Tibial nerve (tissue), 4 donors: ENCODE data around the gene FGF1. TPM values are rescaled to one million over a fixed set of nuclear protein-coding genes. Genes with fewer than 3 reads are reported as not detected.

Source experiments
- DNase-seq, 2 donors: peaks; one replicate each; pipeline ENCODE4 v3.0.0-alpha.2; 2019; ENCODE audit warnings: low spot score in 2 of 2
- H3K27ac ChIP-seq, 4 donors: fragments of 200-600 bp; sonication (generic) in 3 of 4; one replicate each; pipeline ENCODE4 v1.5.1; 2017 to 2019; ENCODE audit warnings: mild to moderate bottlenecking in 1 of 4
- H3K27me3 ChIP-seq, 2 donors: fragments of 200-600 bp; sonication (generic) in 1 of 2; one replicate each; pipeline versions ENCODE4 v1.5.1 to v1.6.0; 2017 to 2019
- H3K36me3 ChIP-seq, 3 donors: fragments of 200-600 bp; sonication (generic); one replicate each; pipeline ENCODE4 v1.5.1; 2018 to 2019
- H3K4me1 ChIP-seq, 4 donors: fragments of 200-600 bp; sonication (generic) in 3 of 4; one replicate each; pipeline ENCODE4 v1.5.1; 2017 to 2019
- H3K4me3 ChIP-seq, 4 donors: fragments of 200-600 bp; sonication (generic) in 3 of 4; one replicate each; pipeline ENCODE4 v1.5.1; 2017 to 2019; ENCODE audit warnings: mild to moderate bottlenecking in 1 of 4, moderate library complexity in 1 of 4
- H3K9me3 ChIP-seq, 4 donors: fragments of 200-600 bp; sonication (generic) in 3 of 4; one replicate each; pipeline ENCODE4 v1.5.1; 2017 to 2019
- EP300 ChIP-seq, 2 donors: sonication (generic); formaldehyde crosslinking; IDR thresholded peaks; one replicate each; pipeline ENCODE4 v1.6.1; 2017; ENCODE audit warnings: antibody characterized with exemption in 2 of 2, mild to moderate bottlenecking in 1 of 2
- POLR2A ChIP-seq, 2 donors: fragments of 450-650 bp; IDR thresholded peaks; one replicate each; pipeline ENCODE4 v1.6.1; 2017; ENCODE audit warnings: antibody characterized with exemption in 2 of 2, mild to moderate bottlenecking in 2 of 2, moderate library complexity in 2 of 2
- WGBS, 2 donors: methylation state at CpG; one replicate each; pipeline ENCODE4 v1.1.5; 2018; 5-methylcytosine and 5-hydroxymethylcytosine counted together
- total RNA-seq, 4 donors: library from RNA; depleted of rRNA; stranded (reverse); fragments of >200 nt; gene quantifications; one replicate each; pipeline ENCODE4 v1.1.0, GENCODE V29; 2016
- TF ChIP-seq, protein P1 (sequence below), 5 experiments: fragments of 200-600 bp in 3 of 5; fragments of 450-650 bp in 2 of 5; sonication (generic) in 3 of 5; IDR thresholded peaks; one replicate each; pipeline ENCODE4 v1.5.1; 2016 to 2019; ENCODE audit warnings: antibody characterized with exemption in 5 of 5, mild to moderate bottlenecking in 3 of 5, moderate library complexity in 2 of 5

Gene FGF1
- total RNA-seq, 4 donors from 2014 or later = 38.1 to 131 (median 115) TPM

DNA sequence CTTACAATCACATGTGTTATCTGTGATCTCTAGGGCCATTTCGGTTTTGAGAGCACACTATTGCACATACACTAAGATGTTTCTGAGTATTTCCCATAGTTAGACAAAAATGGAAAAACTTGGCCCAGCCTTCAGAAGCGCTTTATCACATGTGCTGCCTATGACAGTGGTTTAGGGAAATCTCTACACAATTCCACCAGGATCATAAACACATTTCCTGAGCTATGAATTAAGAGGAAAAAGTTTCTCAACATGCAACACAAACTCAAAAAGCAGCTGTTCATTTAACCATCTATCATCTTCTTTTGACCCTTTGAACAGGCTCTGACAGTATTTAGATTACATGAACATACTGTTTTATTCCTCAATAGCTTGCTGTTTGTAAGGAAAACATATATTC lies 15.1 kb downstream of the FGF1 start:
- H3K4me1 ChIP-seq = peaks cover 0 to 40% (median 23%) of the 10 kb centered on the region in 4 donors
- no peak for DNase-seq
- H3K36me3 ChIP-seq = no peaks in the 10 kb centered on the region
- H3K9me3 ChIP-seq = no peaks in the 10 kb centered on the region
- no peaks in the 10 kb centered on the region for H3K27me3 ChIP-seq
- peak overlapping the region in 2 of 4 donors; percentile 44 to 58 for H3K27ac ChIP-seq
- whole genome bisulfite sequencing, 2 donors = 64 to 83% methylated on average over 2 of the region's 2 CpGs
- no peak for TF ChIP-seq POLR2A (IDR thresholded peaks at IDR 0.05)
- no peak for TF ChIP-seq EP300 (IDR thresholded peaks at IDR 0.05)
- TF ChIP-seq, protein P1, sequence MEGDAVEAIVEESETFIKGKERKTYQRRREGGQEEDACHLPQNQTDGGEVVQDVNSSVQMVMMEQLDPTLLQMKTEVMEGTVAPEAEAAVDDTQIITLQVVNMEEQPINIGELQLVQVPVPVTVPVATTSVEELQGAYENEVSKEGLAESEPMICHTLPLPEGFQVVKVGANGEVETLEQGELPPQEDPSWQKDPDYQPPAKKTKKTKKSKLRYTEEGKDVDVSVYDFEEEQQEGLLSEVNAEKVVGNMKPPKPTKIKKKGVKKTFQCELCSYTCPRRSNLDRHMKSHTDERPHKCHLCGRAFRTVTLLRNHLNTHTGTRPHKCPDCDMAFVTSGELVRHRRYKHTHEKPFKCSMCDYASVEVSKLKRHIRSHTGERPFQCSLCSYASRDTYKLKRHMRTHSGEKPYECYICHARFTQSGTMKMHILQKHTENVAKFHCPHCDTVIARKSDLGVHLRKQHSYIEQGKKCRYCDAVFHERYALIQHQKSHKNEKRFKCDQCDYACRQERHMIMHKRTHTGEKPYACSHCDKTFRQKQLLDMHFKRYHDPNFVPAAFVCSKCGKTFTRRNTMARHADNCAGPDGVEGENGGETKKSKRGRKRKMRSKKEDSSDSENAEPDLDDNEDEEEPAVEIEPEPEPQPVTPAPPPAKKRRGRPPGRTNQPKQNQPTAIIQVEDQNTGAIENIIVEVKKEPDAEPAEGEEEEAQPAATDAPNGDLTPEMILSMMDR (IDR thresholded peaks at IDR 0.05) = no peak
- no peak overlapping the region for H3K4me3 ChIP-seq

DNA sequence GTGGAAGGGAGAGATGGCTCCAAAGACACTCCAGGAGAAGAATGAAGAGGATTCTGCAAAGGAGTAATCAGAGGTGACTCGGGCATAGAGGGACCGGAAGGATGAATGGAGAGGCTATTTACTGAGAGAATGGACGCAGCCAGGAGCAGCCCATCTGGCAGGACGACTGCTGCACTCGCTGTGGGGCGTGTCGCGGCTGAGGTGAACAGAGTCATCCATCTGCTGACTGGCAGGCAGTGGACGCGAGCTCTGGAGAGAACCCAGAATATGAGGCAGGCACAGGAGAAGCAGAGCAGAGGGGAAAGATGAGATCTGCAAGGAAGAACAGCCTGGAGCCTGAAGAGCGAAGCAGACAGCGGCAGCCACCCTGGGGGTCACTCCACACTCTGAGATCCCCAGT lies 16.4 kb downstream of the FGF1 start:
- WGBS, 2 donors = 57 to 71% methylated on average over 12 of the region's 12 CpGs
- H3K4me3 ChIP-seq = no peak overlapping the region
- peaks cover 0 to 35% (median 15%) of the 10 kb centered on the region in 4 donors for H3K4me1 ChIP-seq
- no peaks in the 10 kb centered on the region for H3K27me3 ChIP-seq
- DNase-seq = no peak
- no peak overlapping the region for H3K27ac ChIP-seq
- no peaks in the 10 kb centered on the region for H3K9me3 ChIP-seq
- H3K36me3 ChIP-seq = no peaks in the 10 kb centered on the region
- TF ChIP-seq, protein P1 (IDR thresholded peaks at IDR 0.05) = no peak
- no peak for TF ChIP-seq EP300 (IDR thresholded peaks at IDR 0.05)
- TF ChIP-seq POLR2A (IDR thresholded peaks at IDR 0.05) = no peak

DNA sequence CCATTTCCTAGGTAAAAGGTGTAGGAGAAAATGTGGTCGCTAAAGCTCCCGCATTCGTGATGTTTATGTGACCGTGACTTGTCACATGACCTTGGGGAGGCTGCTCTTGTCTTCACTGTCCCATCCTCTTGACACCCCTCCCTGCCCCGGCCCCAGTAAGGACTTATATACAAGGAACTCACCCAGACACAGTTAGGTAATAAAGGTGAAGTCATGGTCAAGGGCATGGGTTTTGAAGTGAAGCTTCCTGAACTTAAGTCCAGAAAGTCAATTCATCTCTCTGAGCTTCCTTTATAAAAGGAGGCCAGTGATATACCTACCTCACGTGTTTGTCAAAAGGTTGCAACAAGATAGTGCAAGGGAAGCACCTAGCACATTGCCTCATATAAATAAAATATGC lies 17.6 kb downstream of the FGF1 start:
- WGBS, 2 donors = 93 to 95% methylated on average over 6 of the region's 6 CpGs
- Histone ChIP-seq H3K36me3 (no peaks in the 10 kb centered on the region), H3K4me1 (peaks cover 0 to 25% (median 10%) of the 10 kb centered on the region in 4 donors), H3K4me3 (no peak overlapping the region), H3K27ac (no peak overlapping the region), H3K9me3 (no peaks in the 10 kb centered on the region), H3K27me3 (no peaks in the 10 kb centered on the region)
- TF ChIP-seq, protein P1 (IDR thresholded peaks at IDR 0.05) = no peak
- no peak for TF ChIP-seq POLR2A (IDR thresholded peaks at IDR 0.05)
- TF ChIP-seq EP300 (IDR thresholded peaks at IDR 0.05) = no peak
- no peak for DNase-seq

DNA sequence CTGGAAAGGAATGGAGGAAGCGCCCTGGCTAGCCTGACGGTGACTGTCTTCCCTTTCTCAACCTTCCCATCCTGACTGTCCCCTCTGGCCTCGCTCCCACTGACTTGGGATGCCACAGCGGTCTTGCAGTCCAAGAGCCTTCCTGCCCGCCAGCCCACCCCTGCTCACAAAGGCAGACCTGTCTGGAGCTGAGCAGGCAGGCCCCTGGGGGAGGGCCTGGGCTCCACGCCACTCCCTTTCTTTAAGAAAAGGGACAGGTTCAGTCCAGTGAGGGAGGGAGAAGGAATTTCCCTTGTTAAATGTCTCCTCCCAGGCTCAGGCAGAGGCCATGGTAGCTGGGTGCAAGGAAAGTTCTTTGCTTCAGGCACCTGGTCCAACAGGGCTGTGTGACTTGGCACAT lies 18.1 kb downstream of the FGF1 start:
- 77 to 83% methylated on average over 6 of the region's 6 CpGs for WGBS, 2 donors
- DNase-seq = no peak
- Histone ChIP-seq H3K4me3 (no peak overlapping the region), H3K27me3 (no peaks in the 10 kb centered on the region), H3K4me1 (peaks cover 0 to 25% (median 13%) of the 10 kb centered on the region in 4 donors), H3K36me3 (no peaks in the 10 kb centered on the region), H3K27ac (peak overlapping the region in 1 of 4 donors; percentile 23), H3K9me3 (no peaks in the 10 kb centered on the region)
- no peak for TF ChIP-seq EP300 (IDR thresholded peaks at IDR 0.05)

DNA sequence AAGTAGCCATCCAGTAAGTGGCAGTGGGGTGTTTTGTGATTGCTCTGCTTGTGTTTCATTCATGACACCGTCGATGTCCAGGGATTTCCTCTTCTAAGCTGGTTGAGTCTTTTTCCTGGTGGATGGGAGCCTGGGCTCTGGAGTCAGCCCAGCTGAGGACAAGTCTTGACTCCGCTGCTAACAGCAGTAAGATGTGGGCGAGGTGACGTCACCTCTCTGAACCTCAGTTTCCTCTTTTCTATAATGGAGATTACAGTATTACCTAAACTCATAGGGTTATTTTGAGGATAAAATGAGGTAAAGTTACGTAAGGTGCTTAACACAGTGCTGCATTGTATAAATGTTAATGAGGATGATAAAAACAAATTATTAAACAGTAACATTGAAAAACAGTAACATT lies 21.3 kb downstream of the FGF1 start:
- WGBS, 2 donors = 85 to 88% methylated on average over 6 of the region's 6 CpGs
- DNase-seq = no peak
- peaks cover 0 to 23% (median 5%) of the 10 kb centered on the region in 4 donors for H3K4me1 ChIP-seq
- no peaks in the 10 kb centered on the region for H3K27me3 ChIP-seq
- no peaks in the 10 kb centered on the region for H3K9me3 ChIP-seq
- H3K27ac ChIP-seq = no peak overlapping the region
- H3K36me3 ChIP-seq = no peaks in the 10 kb centered on the region
- TF ChIP-seq, protein P1 (IDR thresholded peaks at IDR 0.05) = no peak
- TF ChIP-seq POLR2A (IDR thresholded peaks at IDR 0.05) (no peak), EP300 (IDR thresholded peaks at IDR 0.05) (no peak)
- no peak overlapping the region for H3K4me3 ChIP-seq

DNA sequence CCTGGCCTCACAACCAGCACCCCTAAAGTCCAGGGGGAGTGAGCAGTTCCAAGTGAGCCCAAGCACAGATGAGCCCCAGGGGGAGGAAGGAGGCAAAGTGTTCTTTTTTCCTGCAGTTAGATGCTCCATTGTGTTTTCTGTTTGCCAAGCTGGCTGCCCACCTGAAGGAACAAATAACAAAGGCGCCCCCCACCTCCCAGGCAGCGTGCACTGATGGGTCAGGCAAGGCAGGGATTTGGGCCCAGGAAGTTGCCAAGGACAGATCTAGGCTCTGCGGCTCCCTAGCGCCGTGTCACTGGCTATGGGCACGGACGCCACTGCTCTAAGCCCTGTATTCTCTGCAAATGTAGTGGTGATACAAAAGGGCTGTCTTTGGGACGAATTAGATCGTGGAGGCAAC lies 21.8 kb downstream of the FGF1 start:
- Histone ChIP-seq H3K9me3 (no peaks in the 10 kb centered on the region), H3K27ac (peak overlapping the region in 1 of 4 donors; percentile 33), H3K36me3 (no peaks in the 10 kb centered on the region), H3K4me3 (no peak overlapping the region), H3K27me3 (no peaks in the 10 kb centered on the region), H3K4me1 (peaks cover 0 to 17% (median 3%) of the 10 kb centered on the region in 4 donors)
- no peak for TF ChIP-seq EP300 (IDR thresholded peaks at IDR 0.05)
- TF ChIP-seq, protein P1 (IDR thresholded peaks at IDR 0.05) = no peak
- TF ChIP-seq POLR2A (IDR thresholded peaks at IDR 0.05) = no peak
- 87 to 94% methylated on average over 9 of the region's 9 CpGs for WGBS, 2 donors
- DNase-seq = no peak
